NOMO-1 treated with dmso at 0.1 percent for 144 hours (cell line): ENCODE results near the gene TMEM200B.
A peak's percentile ranks its signal among the peaks of the same experiment; 100 is the strongest.
"Not testable (repeated sequence)": the region's sequence is repeated elsewhere in the genome, so short reads cannot be mapped to it uniquely, and the experiment has no call there.

Experiments used
- DNase-seq: peaks from one replicate; lab custom pipeline; 2025; ENCODE audit not compliant: unreplicated experiment; lab: John Stamatoyannopoulos, UW

The TMEM200B gene

GRCh38 chr1:29134695-29135028 is 11.0 kb upstream of the TMEM200B start:
- DNase-seq = no peak

GRCh38 chr1:29133861-29134694 is 10.4 kb upstream of the TMEM200B start:
- DNase-seq = no peak

- not testable (repeated sequence) for DNase-seq
These were observed 7.4 kb upstream of the TMEM200B start for GRCh38 chr1:29131056-29131455.

GRCh38 chr1:29129916-29130315 is 6.2 kb upstream of the TMEM200B start:
- no peak for DNase-seq

- no peak for DNase-seq
These were observed 5.0 kb upstream of the TMEM200B start for GRCh38 chr1:29128739-29129138.

- no peak for DNase-seq
These were observed 2.5 kb upstream of the TMEM200B start for GRCh38 chr1:29126198-29126597.

- DNase-seq = no peak
These were observed 2.1 kb upstream of the TMEM200B start for GRCh38 chr1:29125788-29126187.

GRCh38 chr1:29125237-29125641 is 1.5 kb upstream of the TMEM200B start:
- no peak for DNase-seq

- DNase-seq = no peak
These were observed 898 bp upstream of the TMEM200B start for GRCh38 chr1:29124366-29125236.

GRCh38 chr1:29123053-29123886 is 433 bp downstream of the TMEM200B start:
- DNase-seq = no peak

GRCh38 chr1:29122682-29123052 is 1.0 kb downstream of the TMEM200B start:
- DNase-seq = no peak

GRCh38 chr1:29121936-29122681 is 1.6 kb downstream of the TMEM200B start:
- no peak for DNase-seq

GRCh38 chr1:29121516-29121935 is 2.2 kb downstream of the TMEM200B start:
- DNase-seq = no peak

- peak; percentile 41 for DNase-seq
These were observed 2.7 kb downstream of the TMEM200B start for GRCh38 chr1:29120947-29121485.

- no peak for DNase-seq
These were observed 3.3 kb downstream of the TMEM200B start for GRCh38 chr1:29120367-29120766.

GRCh38 chr1:29119121-29119929 is 4.4 kb downstream of the TMEM200B start:
- no peak for DNase-seq

GRCh38 chr1:29117381-29117780 is 6.3 kb downstream of the TMEM200B start:
- DNase-seq = no peak

GRCh38 chr1:29114654-29115053 is 9.0 kb downstream of the TMEM200B start:
- no peak for DNase-seq

GRCh38 chr1:29113413-29114117 is 10.1 kb downstream of the TMEM200B start:
- DNase-seq = no peak
